K562 (cell line): Measurements from ENCODE around the gene RNF4. TPM values are rescaled to one million over a fixed set of nuclear protein-coding genes. Genes with fewer than 3 reads are reported as not detected.

Experiments
- ZNF143 ChIP-seq: sonication (generic); formaldehyde crosslinking; IDR thresholded peaks from 2 replicates; pipeline ENCODE4 v1.9.0; 2022; ENCODE audit warnings: mild to moderate bottlenecking, missing genetic modification reagents
- ZNF217 ChIP-seq: sonication (generic); formaldehyde crosslinking; IDR thresholded peaks from 2 replicates; pipeline ENCODE4 v1.8.0; 2022; ENCODE audit warnings: mild to moderate bottlenecking, missing genetic modification reagents
- polyA plus RNA-seq, 8 experiments: library from polyadenylated mRNA; depleted of rRNA in 4 of 8; stranded (reverse) in 5 of 8; unstranded in 3 of 8; fragments of >200 nt; fragmentation: Nextera tagmentation in 2 of 8; fragmentation: Illumina TruSeq in 1 of 8; extraction: Ambion mirVana in 2 of 8; extraction: Trizol in 1 of 8; gene quantifications; 2 replicates each; pipeline versions ENCODE4 v1.2.1 to v1.2.3, GENCODE V29; 2011 to 2014; ENCODE audit warnings: inconsistent platforms in 1 of 8, missing spikeins in 1 of 8
- total RNA-seq, 7 experiments: library from RNA; depleted of rRNA in 6 of 7; stranded (reverse); fragments of >200 nt in 6 of 7; fragmentation: Illumina TruSeq in 2 of 7; extraction: Trizol in 2 of 7; gene quantifications; 2 replicates each; pipeline versions ENCODE4 v1.2.1 to v1.2.3, GENCODE V29; 2011 to 2021; ENCODE audit warnings: low replicate concordance in 1 of 7
- TF ChIP-seq, protein P1 (sequence below): fragments of 200-600 bp; sonication (generic); IDR thresholded peaks from one replicate; pipeline ENCODE4 v1.6.1; 2012; ENCODE audit warnings: mild to moderate bottlenecking, low read depth, low read length, inconsistent platforms
- TF ChIP-seq, protein P2 (sequence below): sonication (generic); formaldehyde crosslinking; IDR thresholded peaks from 2 replicates; pipeline ENCODE4 v1.8.0; 2022; ENCODE audit warnings: mild to moderate bottlenecking, missing genetic modification reagents

The RNF4 gene
- total and polyA plus RNA-seq, 9 of the 15 experiments (the other 6 are each of a cell fraction or from before 2014, with no cell fraction given), result 19.2 to 59.3 (median 44.8) TPM

DNA sequence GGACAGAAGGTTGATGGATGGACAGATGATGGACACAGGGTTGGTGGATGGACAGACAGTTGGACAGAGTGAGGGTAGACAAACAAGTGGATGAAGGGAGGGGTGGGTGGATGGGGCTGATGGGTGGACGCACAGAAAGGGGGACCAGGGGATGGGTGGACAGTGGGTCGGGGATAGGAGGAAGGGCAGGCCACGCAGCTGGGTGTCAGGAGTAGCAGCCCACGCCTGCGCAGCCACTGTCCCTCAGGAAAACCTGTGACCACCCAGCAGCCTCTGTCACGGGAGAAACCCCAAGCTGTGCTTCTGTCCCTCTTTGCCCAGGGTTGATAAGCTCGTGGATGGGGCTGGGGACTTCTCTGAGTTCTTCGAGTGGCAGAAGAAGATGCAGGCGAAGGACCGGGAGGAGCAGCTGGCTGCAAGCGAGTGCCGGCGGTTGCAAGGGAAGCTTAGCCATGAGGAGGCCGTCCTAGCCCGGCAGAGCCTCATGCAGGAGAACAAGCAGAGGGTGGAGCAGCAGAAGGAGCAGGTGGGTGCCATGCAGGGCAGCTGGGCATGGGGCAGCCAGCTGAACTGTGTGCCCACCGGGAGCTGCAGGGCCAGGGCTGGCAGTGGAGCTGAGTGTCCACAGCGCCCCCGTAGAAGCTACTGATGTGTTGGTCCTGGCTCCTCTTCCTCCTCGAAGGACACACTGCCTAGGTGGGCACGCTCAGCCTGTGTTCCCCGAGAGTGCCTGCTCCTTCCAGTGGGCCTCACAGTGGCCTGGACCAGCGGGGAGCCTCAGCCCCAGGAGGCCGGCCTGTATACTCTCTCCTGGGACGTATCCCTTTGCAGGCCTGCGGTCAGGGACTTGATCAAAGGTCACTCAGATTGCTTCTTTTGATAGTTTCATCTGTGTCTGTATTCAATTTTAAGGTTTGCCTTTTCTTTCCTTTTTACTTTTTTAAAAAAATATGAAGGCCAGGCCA lies 16.8 kb upstream of the RNF4 start (continued):
- TF ChIP-seq, protein P1, sequence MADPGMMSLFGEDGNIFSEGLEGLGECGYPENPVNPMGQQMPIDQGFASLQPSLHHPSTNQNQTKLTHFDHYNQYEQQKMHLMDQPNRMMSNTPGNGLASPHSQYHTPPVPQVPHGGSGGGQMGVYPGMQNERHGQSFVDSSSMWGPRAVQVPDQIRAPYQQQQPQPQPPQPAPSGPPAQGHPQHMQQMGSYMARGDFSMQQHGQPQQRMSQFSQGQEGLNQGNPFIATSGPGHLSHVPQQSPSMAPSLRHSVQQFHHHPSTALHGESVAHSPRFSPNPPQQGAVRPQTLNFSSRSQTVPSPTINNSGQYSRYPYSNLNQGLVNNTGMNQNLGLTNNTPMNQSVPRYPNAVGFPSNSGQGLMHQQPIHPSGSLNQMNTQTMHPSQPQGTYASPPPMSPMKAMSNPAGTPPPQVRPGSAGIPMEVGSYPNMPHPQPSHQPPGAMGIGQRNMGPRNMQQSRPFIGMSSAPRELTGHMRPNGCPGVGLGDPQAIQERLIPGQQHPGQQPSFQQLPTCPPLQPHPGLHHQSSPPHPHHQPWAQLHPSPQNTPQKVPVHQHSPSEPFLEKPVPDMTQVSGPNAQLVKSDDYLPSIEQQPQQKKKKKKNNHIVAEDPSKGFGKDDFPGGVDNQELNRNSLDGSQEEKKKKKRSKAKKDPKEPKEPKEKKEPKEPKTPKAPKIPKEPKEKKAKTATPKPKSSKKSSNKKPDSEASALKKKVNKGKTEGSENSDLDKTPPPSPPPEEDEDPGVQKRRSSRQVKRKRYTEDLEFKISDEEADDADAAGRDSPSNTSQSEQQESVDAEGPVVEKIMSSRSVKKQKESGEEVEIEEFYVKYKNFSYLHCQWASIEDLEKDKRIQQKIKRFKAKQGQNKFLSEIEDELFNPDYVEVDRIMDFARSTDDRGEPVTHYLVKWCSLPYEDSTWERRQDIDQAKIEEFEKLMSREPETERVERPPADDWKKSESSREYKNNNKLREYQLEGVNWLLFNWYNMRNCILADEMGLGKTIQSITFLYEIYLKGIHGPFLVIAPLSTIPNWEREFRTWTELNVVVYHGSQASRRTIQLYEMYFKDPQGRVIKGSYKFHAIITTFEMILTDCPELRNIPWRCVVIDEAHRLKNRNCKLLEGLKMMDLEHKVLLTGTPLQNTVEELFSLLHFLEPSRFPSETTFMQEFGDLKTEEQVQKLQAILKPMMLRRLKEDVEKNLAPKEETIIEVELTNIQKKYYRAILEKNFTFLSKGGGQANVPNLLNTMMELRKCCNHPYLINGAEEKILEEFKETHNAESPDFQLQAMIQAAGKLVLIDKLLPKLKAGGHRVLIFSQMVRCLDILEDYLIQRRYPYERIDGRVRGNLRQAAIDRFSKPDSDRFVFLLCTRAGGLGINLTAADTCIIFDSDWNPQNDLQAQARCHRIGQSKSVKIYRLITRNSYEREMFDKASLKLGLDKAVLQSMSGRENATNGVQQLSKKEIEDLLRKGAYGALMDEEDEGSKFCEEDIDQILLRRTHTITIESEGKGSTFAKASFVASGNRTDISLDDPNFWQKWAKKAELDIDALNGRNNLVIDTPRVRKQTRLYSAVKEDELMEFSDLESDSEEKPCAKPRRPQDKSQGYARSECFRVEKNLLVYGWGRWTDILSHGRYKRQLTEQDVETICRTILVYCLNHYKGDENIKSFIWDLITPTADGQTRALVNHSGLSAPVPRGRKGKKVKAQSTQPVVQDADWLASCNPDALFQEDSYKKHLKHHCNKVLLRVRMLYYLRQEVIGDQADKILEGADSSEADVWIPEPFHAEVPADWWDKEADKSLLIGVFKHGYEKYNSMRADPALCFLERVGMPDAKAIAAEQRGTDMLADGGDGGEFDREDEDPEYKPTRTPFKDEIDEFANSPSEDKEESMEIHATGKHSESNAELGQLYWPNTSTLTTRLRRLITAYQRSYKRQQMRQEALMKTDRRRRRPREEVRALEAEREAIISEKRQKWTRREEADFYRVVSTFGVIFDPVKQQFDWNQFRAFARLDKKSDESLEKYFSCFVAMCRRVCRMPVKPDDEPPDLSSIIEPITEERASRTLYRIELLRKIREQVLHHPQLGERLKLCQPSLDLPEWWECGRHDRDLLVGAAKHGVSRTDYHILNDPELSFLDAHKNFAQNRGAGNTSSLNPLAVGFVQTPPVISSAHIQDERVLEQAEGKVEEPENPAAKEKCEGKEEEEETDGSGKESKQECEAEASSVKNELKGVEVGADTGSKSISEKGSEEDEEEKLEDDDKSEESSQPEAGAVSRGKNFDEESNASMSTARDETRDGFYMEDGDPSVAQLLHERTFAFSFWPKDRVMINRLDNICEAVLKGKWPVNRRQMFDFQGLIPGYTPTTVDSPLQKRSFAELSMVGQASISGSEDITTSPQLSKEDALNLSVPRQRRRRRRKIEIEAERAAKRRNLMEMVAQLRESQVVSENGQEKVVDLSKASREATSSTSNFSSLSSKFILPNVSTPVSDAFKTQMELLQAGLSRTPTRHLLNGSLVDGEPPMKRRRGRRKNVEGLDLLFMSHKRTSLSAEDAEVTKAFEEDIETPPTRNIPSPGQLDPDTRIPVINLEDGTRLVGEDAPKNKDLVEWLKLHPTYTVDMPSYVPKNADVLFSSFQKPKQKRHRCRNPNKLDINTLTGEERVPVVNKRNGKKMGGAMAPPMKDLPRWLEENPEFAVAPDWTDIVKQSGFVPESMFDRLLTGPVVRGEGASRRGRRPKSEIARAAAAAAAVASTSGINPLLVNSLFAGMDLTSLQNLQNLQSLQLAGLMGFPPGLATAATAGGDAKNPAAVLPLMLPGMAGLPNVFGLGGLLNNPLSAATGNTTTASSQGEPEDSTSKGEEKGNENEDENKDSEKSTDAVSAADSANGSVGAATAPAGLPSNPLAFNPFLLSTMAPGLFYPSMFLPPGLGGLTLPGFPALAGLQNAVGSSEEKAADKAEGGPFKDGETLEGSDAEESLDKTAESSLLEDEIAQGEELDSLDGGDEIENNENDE, result no peak
- TF ChIP-seq ZNF217 (CRISPR knock-in tag) (no peak), ZNF143 (CRISPR knock-in tag) (no peak)
- TF ChIP-seq, protein P2, sequence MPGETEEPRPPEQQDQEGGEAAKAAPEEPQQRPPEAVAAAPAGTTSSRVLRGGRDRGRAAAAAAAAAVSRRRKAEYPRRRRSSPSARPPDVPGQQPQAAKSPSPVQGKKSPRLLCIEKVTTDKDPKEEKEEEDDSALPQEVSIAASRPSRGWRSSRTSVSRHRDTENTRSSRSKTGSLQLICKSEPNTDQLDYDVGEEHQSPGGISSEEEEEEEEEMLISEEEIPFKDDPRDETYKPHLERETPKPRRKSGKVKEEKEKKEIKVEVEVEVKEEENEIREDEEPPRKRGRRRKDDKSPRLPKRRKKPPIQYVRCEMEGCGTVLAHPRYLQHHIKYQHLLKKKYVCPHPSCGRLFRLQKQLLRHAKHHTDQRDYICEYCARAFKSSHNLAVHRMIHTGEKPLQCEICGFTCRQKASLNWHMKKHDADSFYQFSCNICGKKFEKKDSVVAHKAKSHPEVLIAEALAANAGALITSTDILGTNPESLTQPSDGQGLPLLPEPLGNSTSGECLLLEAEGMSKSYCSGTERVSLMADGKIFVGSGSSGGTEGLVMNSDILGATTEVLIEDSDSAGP (CRISPR knock-in tag), result no peak
